Measurements from ENCODE around the gene ADAMTS5.

Gene ADAMTS5

GRCh38 chr21:26967062-26967913, at the start of gene ADAMTS5:
Gene ADAMTS5, minus strand, starts transcription at chr21:26967088. Its CDS starts 697 bp downstream, at chr21:26966391.
- DNase-seq: no peak

- DNase-seq: no peak
Measured at GRCh38 chr21:27001526-27001925, 34.6 kb upstream of the ADAMTS5 start.

GRCh38 chr21:26983576-26983975, 16.7 kb upstream of the ADAMTS5 start:
- DNase-seq: no peak

- no peak for DNase-seq
Measured at GRCh38 chr21:26982767-26983166, 15.9 kb upstream of the ADAMTS5 start.

GRCh38 chr21:26977746-26978145, 10.9 kb upstream of the ADAMTS5 start:
- no peak for DNase-seq

GRCh38 chr21:26973226-26973625, 6.3 kb upstream of the ADAMTS5 start:
- DNase-seq: no peak

- DNase-seq: peak; percentile 1 to 29
Measured at GRCh38 chr21:26972192-26972591, 5.3 kb upstream of the ADAMTS5 start.

GRCh38 chr21:26969971-26970725, 3.3 kb upstream of the ADAMTS5 start:
- no peak for DNase-seq

GRCh38 chr21:26966649-26967061, 233 bp downstream of the ADAMTS5 start:
- DNase-seq: no peak

- no peak for DNase-seq
Measured at GRCh38 chr21:26965907-26966581, 844 bp downstream of the ADAMTS5 start.

- DNase-seq: no peak
Measured at GRCh38 chr21:26965040-26965906, 1.6 kb downstream of the ADAMTS5 start.

GRCh38 chr21:26964170-26964778, 2.6 kb downstream of the ADAMTS5 start:
- no peak for DNase-seq

- DNase-seq: no peak
Measured at GRCh38 chr21:26962621-26963181, 4.2 kb downstream of the ADAMTS5 start.

- no peak for DNase-seq
Measured at GRCh38 chr21:26961698-26962097, 5.2 kb downstream of the ADAMTS5 start.

GRCh38 chr21:26958788-26959187, 8.1 kb downstream of the ADAMTS5 start:
- DNase-seq: no peak

GRCh38 chr21:26956813-26957212, 10.1 kb downstream of the ADAMTS5 start:
- DNase-seq: no peak

- no peak for DNase-seq
Measured at GRCh38 chr21:26956216-26956615, 10.7 kb downstream of the ADAMTS5 start.

GRCh38 chr21:26954662-26955121, 12.2 kb downstream of the ADAMTS5 start:
- no peak for DNase-seq

- DNase-seq: no peak
Measured at GRCh38 chr21:26952374-26953066, 14.4 kb downstream of the ADAMTS5 start.

GRCh38 chr21:26949830-26950229, 17.1 kb downstream of the ADAMTS5 start:
- DNase-seq: no peak

GRCh38 chr21:26948194-26948593, 18.7 kb downstream of the ADAMTS5 start:
- DNase-seq: no peak
